GM12865 (cell line): Measurements from ENCODE around the gene CD36.

Source experiments
- DNase-seq: peaks from one replicate; pipeline ENCODE4 v3.0.0; 2010; ENCODE audit warnings: low read depth
- H3K4me3 ChIP-seq: 2 replicates; pipeline ENCODE4 v1.5.1; 2011; ENCODE audit warnings: mild to moderate bottlenecking, low read depth, low read length, control low read depth
- TF ChIP-seq, protein P1 (sequence below): IDR thresholded peaks from 2 replicates; pipeline ENCODE4 v1.5.1; 2011; ENCODE audit warnings: low read length, control low read depth, low read depth, inconsistent platforms; ENCODE audit not compliant: insufficient read depth; ENCODE audit errors: missing control alignments

CD36 gene

DNA sequence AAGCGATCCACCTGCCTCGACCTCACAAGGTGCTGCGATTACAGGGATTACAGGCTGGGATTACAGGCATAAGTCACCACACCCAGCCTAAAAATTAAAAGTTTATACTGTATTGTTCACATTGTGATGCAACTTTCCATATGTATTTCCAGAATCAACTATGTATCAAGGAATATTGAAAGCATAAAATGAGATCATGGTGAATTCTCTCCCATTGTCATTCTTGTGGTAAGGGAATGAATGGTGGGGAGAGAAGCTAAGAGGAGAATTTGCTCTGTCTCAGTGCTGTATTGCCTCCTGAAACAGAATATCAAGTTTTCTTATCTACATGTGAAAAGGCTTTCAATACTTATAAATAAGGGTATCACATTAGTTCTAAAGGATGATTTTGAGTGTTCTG, 81.7 kb downstream of the CD36 start:
- TF ChIP-seq, protein P1, sequence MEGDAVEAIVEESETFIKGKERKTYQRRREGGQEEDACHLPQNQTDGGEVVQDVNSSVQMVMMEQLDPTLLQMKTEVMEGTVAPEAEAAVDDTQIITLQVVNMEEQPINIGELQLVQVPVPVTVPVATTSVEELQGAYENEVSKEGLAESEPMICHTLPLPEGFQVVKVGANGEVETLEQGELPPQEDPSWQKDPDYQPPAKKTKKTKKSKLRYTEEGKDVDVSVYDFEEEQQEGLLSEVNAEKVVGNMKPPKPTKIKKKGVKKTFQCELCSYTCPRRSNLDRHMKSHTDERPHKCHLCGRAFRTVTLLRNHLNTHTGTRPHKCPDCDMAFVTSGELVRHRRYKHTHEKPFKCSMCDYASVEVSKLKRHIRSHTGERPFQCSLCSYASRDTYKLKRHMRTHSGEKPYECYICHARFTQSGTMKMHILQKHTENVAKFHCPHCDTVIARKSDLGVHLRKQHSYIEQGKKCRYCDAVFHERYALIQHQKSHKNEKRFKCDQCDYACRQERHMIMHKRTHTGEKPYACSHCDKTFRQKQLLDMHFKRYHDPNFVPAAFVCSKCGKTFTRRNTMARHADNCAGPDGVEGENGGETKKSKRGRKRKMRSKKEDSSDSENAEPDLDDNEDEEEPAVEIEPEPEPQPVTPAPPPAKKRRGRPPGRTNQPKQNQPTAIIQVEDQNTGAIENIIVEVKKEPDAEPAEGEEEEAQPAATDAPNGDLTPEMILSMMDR = no peak
- DNase-seq = no peak
- H3K4me3 ChIP-seq = no peak overlapping the region

DNA sequence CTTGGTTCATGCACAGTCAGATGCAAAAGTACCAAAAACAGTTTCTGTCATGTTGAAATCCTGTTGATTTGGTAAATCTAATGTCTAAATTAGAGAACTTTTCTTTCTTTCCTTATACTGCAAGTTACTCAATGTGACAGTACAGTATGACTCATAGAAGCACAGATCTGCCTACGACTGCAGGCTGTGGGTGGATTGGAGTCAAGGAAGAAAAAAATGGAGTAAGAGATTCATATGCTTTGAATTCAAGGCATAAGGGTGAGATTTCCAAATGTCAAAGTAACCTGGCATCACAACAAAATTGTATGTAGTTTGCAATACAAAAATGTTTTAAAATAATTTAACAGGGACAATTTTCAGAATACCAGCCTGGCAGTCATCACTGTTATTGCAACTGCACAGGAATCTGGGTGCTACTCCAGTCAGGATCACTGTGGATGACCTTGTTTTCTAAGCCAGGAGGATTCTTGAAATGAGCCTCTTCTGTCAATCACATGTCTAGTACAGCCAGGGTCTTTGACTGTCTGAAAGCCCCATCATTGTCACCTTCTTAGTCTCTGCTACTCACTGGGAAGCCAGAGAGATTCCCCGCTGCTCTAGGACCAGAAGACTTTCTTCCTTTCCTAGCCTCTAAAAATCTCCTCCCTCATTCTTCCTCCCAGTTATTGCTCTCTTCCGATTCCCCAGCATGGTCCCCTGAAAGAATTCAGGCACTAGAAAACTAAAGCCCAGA, 83.6 kb downstream of the CD36 start:
- no peak for DNase-seq
- TF ChIP-seq, protein P1 = no peak
- no peak overlapping the region for H3K4me3 ChIP-seq

DNA sequence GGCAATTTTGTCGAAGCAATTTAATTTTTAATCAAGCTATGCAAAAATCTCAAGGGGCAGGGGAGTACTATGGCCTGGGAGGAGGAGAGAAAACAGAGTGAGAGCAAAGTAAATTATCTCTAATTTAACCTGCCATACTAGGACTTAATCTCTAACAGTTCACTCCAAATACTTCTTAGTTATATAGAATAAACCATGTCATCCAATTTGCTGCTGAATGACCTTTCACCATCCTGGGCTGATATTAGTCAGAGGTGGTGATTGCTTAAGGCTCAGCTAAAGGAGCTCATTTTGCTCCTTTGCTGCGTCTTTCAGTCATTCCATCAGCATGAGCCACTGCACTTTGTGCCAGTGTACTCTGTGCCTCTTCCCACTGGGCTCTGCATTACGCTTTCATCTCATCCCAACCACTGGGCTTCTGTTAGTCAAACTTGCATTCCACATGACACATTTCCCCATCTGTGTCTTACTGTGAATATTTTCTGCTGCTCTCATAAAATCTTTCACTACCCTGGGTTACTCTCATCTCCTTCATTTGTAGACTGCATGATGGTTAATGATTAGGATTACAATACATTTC, 84.3 kb downstream of the CD36 start:
- H3K4me3 ChIP-seq = no peak overlapping the region
- no peak for DNase-seq
- TF ChIP-seq, protein P1 = no peak

DNA sequence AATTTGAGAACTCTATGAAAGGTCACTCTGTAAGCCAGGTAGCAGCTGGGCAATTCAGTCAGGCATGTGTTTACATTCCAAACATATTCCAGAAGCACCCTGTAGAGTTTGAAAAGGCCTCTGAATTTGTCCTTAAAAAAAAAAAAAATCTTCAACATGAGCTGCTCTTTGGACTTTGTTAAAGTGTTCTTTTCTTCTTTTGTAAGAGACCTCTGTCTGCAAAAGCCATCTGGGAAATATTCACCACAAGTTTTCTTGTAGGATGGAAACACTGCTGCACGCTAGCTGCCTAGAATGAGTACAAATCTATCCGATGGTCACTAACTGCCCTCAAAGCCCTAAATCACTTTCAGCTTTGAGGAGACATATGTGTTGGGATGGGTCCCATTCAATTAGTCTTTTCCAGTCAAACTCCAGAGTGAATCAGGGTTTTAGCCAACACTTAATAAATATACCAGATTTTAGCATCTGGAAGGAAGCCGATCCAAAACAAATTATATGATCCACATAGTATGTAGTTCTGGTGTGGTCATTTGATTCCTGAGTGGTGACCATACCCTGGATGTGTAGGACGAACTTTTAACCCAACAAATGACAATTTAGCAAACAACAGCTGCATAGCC, 85.9 kb downstream of the CD36 start:
- H3K4me3 ChIP-seq = no peak overlapping the region
- no peak for DNase-seq
- TF ChIP-seq, protein P1 = no peak

DNA sequence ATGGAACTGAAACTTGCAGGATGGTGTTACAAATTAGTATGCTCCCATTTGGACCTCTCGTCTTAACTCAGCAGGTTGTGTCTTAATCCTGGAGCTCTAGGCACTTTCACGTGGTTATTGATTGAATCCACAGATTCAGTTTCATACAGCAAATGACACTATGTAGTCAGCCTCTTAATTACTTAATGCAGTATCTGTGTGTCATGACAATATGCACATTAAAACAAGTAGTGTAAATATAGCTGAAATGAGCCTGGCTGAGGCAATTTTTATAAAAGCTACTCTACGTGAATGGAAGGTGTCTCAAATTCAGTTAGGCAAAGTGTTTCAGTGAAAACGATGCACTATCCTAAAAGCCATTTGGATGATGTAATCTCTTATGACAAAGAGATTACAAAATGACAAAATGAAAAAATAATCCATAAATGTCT, 86.8 kb downstream of the CD36 start:
- no peak overlapping the region for H3K4me3 ChIP-seq
- no peak for DNase-seq
- TF ChIP-seq, protein P1 = no peak
